IMR-90 (cell line): ENCODE data around the gene IL10.

Source experiments
- CEBPB ChIP-seq: IDR thresholded peaks from 2 replicates; pipeline ENCODE4 v1.6.1; 2012; ENCODE audit warnings: low read depth, low read length, improper control_type of control experiment
- CHD1 ChIP-seq: IDR thresholded peaks from 2 replicates; pipeline ENCODE4 v1.6.1; 2012; ENCODE audit warnings: low read depth, low read length, improper control_type of control experiment
- CTCF ChIP-seq: conservative IDR thresholded peaks from 2 replicates; pipeline ENCODE4 v1.5.1; 2012; ENCODE audit warnings: mild to moderate bottlenecking, low read depth, low read length, improper control_type of control experiment
- ELK1 ChIP-seq: fragments of 150-350 bp; IDR thresholded peaks from 2 replicates; pipeline ENCODE4 v1.6.1; 2016; ENCODE audit warnings: low read depth, mild to moderate bottlenecking, low read length, moderate library complexity, borderline replicate concordance
- MAZ ChIP-seq: IDR thresholded peaks from 2 replicates; pipeline ENCODE4 v1.6.1; 2012; ENCODE audit warnings: low read depth, mild to moderate bottlenecking, low read length, improper control_type of control experiment, moderate library complexity, borderline replicate concordance
- MXI1 ChIP-seq: IDR thresholded peaks from 2 replicates; pipeline ENCODE4 v1.6.1; 2012; ENCODE audit warnings: low read depth, mild to moderate bottlenecking, low read length, moderate library complexity, borderline replicate concordance
- NFE2L2 ChIP-seq: fragments of 150-350 bp; IDR thresholded peaks from 2 replicates; pipeline ENCODE4 v1.6.1; 2016; ENCODE audit warnings: low read depth, mild to moderate bottlenecking, low read length
- POLR2A ChIP-seq: IDR thresholded peaks from 2 replicates; pipeline ENCODE4 v1.6.1; 2012; ENCODE audit warnings: mild to moderate bottlenecking, low read depth, low read length
- RAD21 ChIP-seq: IDR thresholded peaks from 2 replicates; pipeline ENCODE4 v1.6.1; 2012; ENCODE audit warnings: low read length, improper control_type of control experiment
- RCOR1 ChIP-seq: IDR thresholded peaks from 2 replicates; pipeline ENCODE4 v1.6.1; 2012; ENCODE audit warnings: mild to moderate bottlenecking, low read length, improper control_type of control experiment; ENCODE audit not compliant: insufficient replicate concordance
- RFX5 ChIP-seq: IDR thresholded peaks from 2 replicates; pipeline ENCODE4 v1.8.0; 2012; ENCODE audit warnings: low read depth, mild to moderate bottlenecking, low read length, moderate library complexity
- SMC3 ChIP-seq: fragments of 150-350 bp; IDR thresholded peaks from 2 replicates; pipeline ENCODE4 v1.6.1; 2016; ENCODE audit warnings: low read depth, mild to moderate bottlenecking, antibody characterized with exemption, low read length, moderate library complexity
- TF ChIP-seq, protein P1 (sequence below): fragments of 150-350 bp; IDR thresholded peaks from 2 replicates; pipeline ENCODE4 v1.6.1; 2017; ENCODE audit warnings: mild to moderate bottlenecking, antibody characterized with exemption, low read length, low read depth

DNA sequence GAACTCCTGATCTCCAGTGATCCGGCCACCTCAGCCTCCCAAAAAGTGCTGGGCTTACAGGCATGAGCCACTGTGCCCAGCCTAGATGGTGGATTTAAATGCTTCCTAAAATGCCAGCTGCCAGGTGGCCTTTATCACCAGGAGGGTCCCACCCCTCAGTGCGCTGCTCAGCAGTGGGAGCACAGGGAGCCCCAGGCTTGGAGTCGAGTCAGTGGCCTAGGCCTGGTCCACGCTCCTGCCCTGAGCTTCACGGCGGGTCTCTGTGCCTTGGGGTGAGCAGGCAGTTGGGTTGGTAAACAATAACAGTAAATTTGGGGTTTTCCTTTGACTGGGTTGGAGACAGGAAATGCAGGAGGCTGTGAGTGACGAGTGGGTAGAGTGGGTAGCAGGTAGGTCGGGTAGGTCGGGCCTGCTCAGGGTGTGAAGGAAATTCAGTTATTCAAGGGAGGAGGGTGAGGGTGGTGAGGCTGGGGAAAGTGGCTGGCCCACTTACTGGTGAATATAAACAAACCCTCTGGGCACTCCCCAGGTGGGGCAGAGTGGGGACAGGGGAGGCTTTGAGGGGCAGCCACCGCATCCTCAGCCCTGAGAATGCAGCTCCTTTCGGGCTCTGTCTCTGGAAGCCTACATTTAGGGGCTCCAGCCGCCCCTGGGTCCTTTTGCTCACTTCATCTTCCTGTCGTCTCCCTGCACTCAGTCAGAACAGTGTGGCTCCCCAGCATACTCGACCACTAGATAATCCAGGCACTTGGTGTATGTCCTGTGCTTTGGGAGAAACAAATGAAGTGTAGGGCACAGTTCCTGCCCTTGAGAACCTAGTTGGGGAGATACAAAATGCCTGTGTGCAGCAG is 35.2 kb downstream of the IL10 start:
- TF ChIP-seq CTCF (no peak), POLR2A (no peak), NFE2L2 (no peak), RCOR1 (no peak), CEBPB (no peak), ELK1 (no peak), MXI1 (no peak), RAD21 (no peak), SMC3 (no peak), RFX5 (no peak), MAZ (no peak), CHD1 (no peak)
- TF ChIP-seq, protein P1, sequence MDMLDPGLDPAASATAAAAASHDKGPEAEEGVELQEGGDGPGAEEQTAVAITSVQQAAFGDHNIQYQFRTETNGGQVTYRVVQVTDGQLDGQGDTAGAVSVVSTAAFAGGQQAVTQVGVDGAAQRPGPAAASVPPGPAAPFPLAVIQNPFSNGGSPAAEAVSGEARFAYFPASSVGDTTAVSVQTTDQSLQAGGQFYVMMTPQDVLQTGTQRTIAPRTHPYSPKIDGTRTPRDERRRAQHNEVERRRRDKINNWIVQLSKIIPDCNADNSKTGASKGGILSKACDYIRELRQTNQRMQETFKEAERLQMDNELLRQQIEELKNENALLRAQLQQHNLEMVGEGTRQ: no peak
